Heart left ventricle (tissue), 16 donors: Measurements from ENCODE around the gene SSBP2. TPM values are rescaled to one million over a fixed set of nuclear protein-coding genes. Genes with fewer than 3 reads are reported as not detected.

ENCODE experiments used
- ATAC-seq, 4 donors: fragments of 200-7000 bp; cut with Tn5 transposase; one replicate each; pipeline ENCODE4 v1.9.1; 2020 to 2022; ENCODE audit warnings: moderate library complexity in 4 of 4, mild to moderate bottlenecking in 3 of 4, moderate number of reproducible peaks in 1 of 4
- DNase-seq, 5 donors: peaks; one replicate each; pipeline ENCODE4 v3.0.0-alpha.2; 2020
- H3K27ac ChIP-seq, 12 donors: fragments of 200-600 bp; sonication (generic) in 4 of 12; one replicate each; pipeline versions ENCODE4 v1.5.0 to v1.8.0; 2016 to 2022; ENCODE audit warnings: mild to moderate bottlenecking in 2 of 12
- H3K27me3 ChIP-seq, 9 donors: fragments of 200-600 bp; sonication (generic) in 2 of 9; one replicate each; pipeline versions ENCODE4 v1.5.1 to v1.8.0; 2016 to 2022; ENCODE audit warnings: mild to moderate bottlenecking in 3 of 9
- H3K36me3 ChIP-seq, 9 donors: fragments of 200-600 bp; sonication (generic) in 2 of 9; one replicate each; pipeline versions ENCODE4 v1.5.0 to v1.8.0; 2018 to 2022; ENCODE audit warnings: mild to moderate bottlenecking in 2 of 9
- H3K4me1 ChIP-seq, 12 donors: fragments of 200-600 bp; sonication (generic) in 4 of 12; one replicate each; pipeline versions ENCODE4 v1.5.0 to v1.8.0; 2016 to 2022; ENCODE audit warnings: mild to moderate bottlenecking in 3 of 12
- H3K4me3 ChIP-seq, 12 donors: fragments of 200-600 bp; sonication (generic) in 4 of 12; one replicate each; pipeline versions ENCODE4 v1.5.0 to v1.8.0; 2017 to 2022; ENCODE audit warnings: mild to moderate bottlenecking in 9 of 12, moderate library complexity in 4 of 12
- H3K9me3 ChIP-seq, 12 donors: fragments of 200-600 bp; sonication (generic) in 4 of 12; one replicate each; pipeline versions ENCODE4 v1.5.0 to v1.8.0; 2016 to 2022; ENCODE audit warnings: mild to moderate bottlenecking in 1 of 12
- CTCF ChIP-seq, 12 donors: fragments of 200-600 bp; sonication (generic) in 4 of 12; IDR thresholded peaks; one replicate each; pipeline versions ENCODE4 v1.5.0 to v1.8.0; 2018 to 2022; ENCODE audit warnings: antibody characterized with exemption in 12 of 12, mild to moderate bottlenecking in 5 of 12
- POLR2A ChIP-seq, 2 donors: fragments of 450-650 bp; IDR thresholded peaks; one replicate each; pipeline ENCODE4 v1.6.1; 2017; ENCODE audit warnings: antibody characterized with exemption in 2 of 2, mild to moderate bottlenecking in 2 of 2, moderate library complexity in 2 of 2
- WGBS, 4 donors: extraction: QIAGEN DNeasy Blood & Tissue Kit in 2 of 4; methylation state at CpG; one replicate each; pipeline versions ENCODE4 v1.1.5 to v1.1.7; 2013 to 2018; 5-methylcytosine and 5-hydroxymethylcytosine counted together
- intact Hi-C, 10 donors: fragments of 100-400 bp; cut with DNase I; formaldehyde crosslinking; loops; one replicate each; pipeline versions ENCODE4 v1.11.1 to v1.14.2; 2022
- polyA plus RNA-seq, 2 donors: library from polyadenylated mRNA; stranded (reverse); fragments of 200-250 nt; gene quantifications; one replicate each; pipeline ENCODE4 v1.2.3, GENCODE V29; 2013
- total RNA-seq, 9 donors: library from RNA; depleted of rRNA in 2 of 9; stranded (reverse); fragments of >200 nt in 2 of 9; fragmentation: NEBNext Ultra II Directional in 3 of 9; extraction: Animal tissue kit (Norgen Biotek cat#: 25700) in 3 of 9; gene quantifications; one replicate each; pipeline versions ENCODE4 v1.1.0 to v1.2.4, GENCODE V29; 2016 to 2023
- donor health status: ischemic (EF 13 %, LVEDD 7.1; RV severe dilation, severe dysfunction).
- donor health status: healthy with polysubstance abuse.
- donor health status: DM: no; HTN: yes; CAD: no.
- donor health status: DM: no; HTN: no; CAD: no.
- donor health status: ischemic (EF 25% LVEDD 6.9; RV normal size, moderate dysfunction).
- donor health status: ischemic (EF 25% LVEDD 5.7; RV mildly dilated, moderate dysfunction).
- donor health status: healthy.
- donor health status: DM: yes; HTN: yes; CAD: no.
- donor health status: ischemic (EF 35%, LVEDD 5.7; RV mildly dilated, moderate dysfunction).
- donor health status: nonischemic (EF 11% LVEDD 7.7; RV severe dilation, severe dysfunction).
- donor health status: DM: yes; HTN: yes; CAD: no.
- donor health status: PGD.
- donor health status: ischemic (EF 29% LVEDD 5.4; RV normal size, mild dysfunction).
- donor health status: nonischemic (EF 23%, LVEDD 6.1; RV moderate dilation, normal function).

SSBP2 gene
- total and polyA plus RNA-seq, 11 donors = 25.6 to 98.1 (median 50.7) TPM

GRCh38 chr5:81429985-81430384 is 320.9 kb downstream of the SSBP2 start:
- intact Hi-C loops = loop anchor here (5.0 to 10.0 kb wide), 13 partner anchors 77 to 797 kb away; partner anchors contain the start of gene SSBP2 (in 3 of the 10)
- no peak overlapping the region for H3K4me3 ChIP-seq
- DNase-seq (no peak), ATAC-seq (no peak)
- no peaks in the 10 kb centered on the region for H3K9me3 ChIP-seq
- peaks cover 0 to 10% (median 0%) of the 10 kb centered on the region in 9 donors for H3K36me3 ChIP-seq
- no peak overlapping the region for H3K27ac ChIP-seq
- no peaks in the 10 kb centered on the region for H3K27me3 ChIP-seq
- H3K4me1 ChIP-seq = peaks cover 4 to 24% (median 11%) of the 10 kb centered on the region in 12 donors
- no peak for TF ChIP-seq CTCF (IDR thresholded peaks at IDR 0.05)
- no peak for TF ChIP-seq POLR2A (IDR thresholded peaks at IDR 0.05)

GRCh38 chr5:81429363-81429762 is 321.5 kb downstream of the SSBP2 start:
- DNase-seq = no peak
- 91 to 93% (median 92%) methylated on average over 3 of the region's 3 CpGs for WGBS, 4 donors
- H3K27me3 ChIP-seq = no peaks in the 10 kb centered on the region
- no peaks in the 10 kb centered on the region for H3K9me3 ChIP-seq
- no peak overlapping the region for H3K4me3 ChIP-seq
- TF ChIP-seq POLR2A (IDR thresholded peaks at IDR 0.05) (no peak), CTCF (IDR thresholded peaks at IDR 0.05) (no peak)
- no peak overlapping the region for H3K27ac ChIP-seq
- H3K4me1 ChIP-seq = peaks cover 4 to 26% (median 12%) of the 10 kb centered on the region in 12 donors
- peaks cover 0 to 9% (median 0%) of the 10 kb centered on the region in 9 donors for H3K36me3 ChIP-seq
- intact Hi-C loops = loop anchor here (5.0 to 10.0 kb wide), 13 partner anchors 78 to 798 kb away; partner anchors contain the start of gene SSBP2 (in 3 of the 10)
- ATAC-seq = no peak

GRCh38 chr5:81428861-81429260 is 322.0 kb downstream of the SSBP2 start:
- no peak for TF ChIP-seq POLR2A (IDR thresholded peaks at IDR 0.05)
- DNase-seq = no peak
- ATAC-seq = no peak
- Histone ChIP-seq H3K27ac (no peak overlapping the region), H3K27me3 (no peaks in the 10 kb centered on the region), H3K9me3 (no peaks in the 10 kb centered on the region), H3K4me3 (no peak overlapping the region), H3K4me1 (peaks cover 4 to 26% (median 12%) of the 10 kb centered on the region in 12 donors), H3K36me3 (peaks cover 0 to 6% (median 0%) of the 10 kb centered on the region in 9 donors)
- intact Hi-C loops = loop anchor here (5.0 to 10.0 kb wide), 13 partner anchors 78 to 798 kb away; partner anchors contain the start of gene SSBP2 (in 3 of the 10)

GRCh38 chr5:81428446-81428845 is 322.5 kb downstream of the SSBP2 start:
- Histone ChIP-seq H3K36me3 (peaks cover 0 to 6% (median 0%) of the 10 kb centered on the region in 9 donors), H3K9me3 (no peaks in the 10 kb centered on the region), H3K27me3 (no peaks in the 10 kb centered on the region), H3K4me3 (no peak overlapping the region), H3K27ac (no peak overlapping the region), H3K4me1 (peaks cover 4 to 26% (median 12%) of the 10 kb centered on the region in 12 donors)
- TF ChIP-seq POLR2A (IDR thresholded peaks at IDR 0.05) (no peak), CTCF (IDR thresholded peaks at IDR 0.05) (no peak)
- ATAC-seq (no peak), DNase-seq (no peak)
- WGBS, 4 donors = 78 to 94% (median 92%) methylated on average over 3 of the region's 3 CpGs
- intact Hi-C loops = loop anchor here (5.0 to 10.0 kb wide), 13 partner anchors 79 to 799 kb away; partner anchors contain the start of gene SSBP2 (in 3 of the 10)

- Histone ChIP-seq H3K9me3 (no peaks in the 10 kb centered on the region), H3K36me3 (peaks cover 0 to 6% (median 0%) of the 10 kb centered on the region in 9 donors), H3K4me1 (peaks cover 4 to 26% (median 12%) of the 10 kb centered on the region in 12 donors), H3K27ac (no peak overlapping the region), H3K4me3 (no peak overlapping the region), H3K27me3 (no peaks in the 10 kb centered on the region)
- ATAC-seq (no peak), DNase-seq (no peak)
- 93 to 100% (median 100%) methylated on average over 1 of the region's 1 CpG for WGBS, 4 donors
- TF ChIP-seq POLR2A (IDR thresholded peaks at IDR 0.05) (no peak), CTCF (IDR thresholded peaks at IDR 0.05) (no peak)
- intact Hi-C loops = loop anchor here (2.0 to 10.0 kb wide), 16 partner anchors 80 to 800 kb away; partner anchors contain the start of gene SSBP2 (in 3 of the 10)
Observed at GRCh38 chr5:81427566-81427965, 323.3 kb downstream of the SSBP2 start.
